SIG-M5 treated with dmso at 0.1 percent for 504 hours (cell line): ENCODE data around the gene RNF126.
A peak's percentile ranks its signal among the peaks of the same experiment; 100 is the strongest.

Experiments
- DNase-seq: peaks from one replicate; lab custom pipeline; 2025; ENCODE audit not compliant: unreplicated experiment; lab: John Stamatoyannopoulos, UW

Gene RNF126

DNA sequence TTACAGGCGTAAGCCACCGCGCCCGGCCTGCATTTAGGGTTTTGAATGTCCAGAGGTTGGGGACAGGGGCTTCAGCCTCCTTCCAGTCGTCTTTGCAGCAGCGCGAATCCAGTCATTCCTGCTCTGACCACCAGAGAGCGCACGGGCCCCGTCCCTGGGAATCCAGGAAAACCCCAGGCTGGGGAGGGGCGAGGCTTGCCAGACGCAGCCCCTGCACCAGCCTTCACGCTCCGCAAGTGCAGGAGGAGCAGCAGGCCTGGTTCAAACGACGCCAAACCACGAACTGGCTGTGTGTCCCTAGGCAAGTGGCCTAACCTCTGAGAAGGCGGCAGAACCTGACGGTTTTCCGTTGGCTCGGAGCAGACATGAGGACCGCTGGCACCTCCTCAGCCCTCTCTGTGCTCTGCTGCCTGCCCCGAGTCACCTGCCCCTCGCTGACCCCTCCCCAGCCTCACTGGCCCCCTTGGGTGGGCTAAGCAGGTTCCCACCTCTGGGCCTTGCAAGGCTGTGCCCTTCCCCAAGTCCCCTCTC, 2.0 kb upstream of the RNF126 start:
- DNase-seq = peak; percentile 70

- DNase-seq = no peak
Observed at GRCh38 chr19:663682-664117, 686 bp upstream of the RNF126 start.

GRCh38 chr19:662207-662961, 630 bp downstream of the RNF126 start:
- peak; percentile 39 for DNase-seq

GRCh38 chr19:661427-662196, 1.4 kb downstream of the RNF126 start:
- DNase-seq = peak; percentile 65

DNA sequence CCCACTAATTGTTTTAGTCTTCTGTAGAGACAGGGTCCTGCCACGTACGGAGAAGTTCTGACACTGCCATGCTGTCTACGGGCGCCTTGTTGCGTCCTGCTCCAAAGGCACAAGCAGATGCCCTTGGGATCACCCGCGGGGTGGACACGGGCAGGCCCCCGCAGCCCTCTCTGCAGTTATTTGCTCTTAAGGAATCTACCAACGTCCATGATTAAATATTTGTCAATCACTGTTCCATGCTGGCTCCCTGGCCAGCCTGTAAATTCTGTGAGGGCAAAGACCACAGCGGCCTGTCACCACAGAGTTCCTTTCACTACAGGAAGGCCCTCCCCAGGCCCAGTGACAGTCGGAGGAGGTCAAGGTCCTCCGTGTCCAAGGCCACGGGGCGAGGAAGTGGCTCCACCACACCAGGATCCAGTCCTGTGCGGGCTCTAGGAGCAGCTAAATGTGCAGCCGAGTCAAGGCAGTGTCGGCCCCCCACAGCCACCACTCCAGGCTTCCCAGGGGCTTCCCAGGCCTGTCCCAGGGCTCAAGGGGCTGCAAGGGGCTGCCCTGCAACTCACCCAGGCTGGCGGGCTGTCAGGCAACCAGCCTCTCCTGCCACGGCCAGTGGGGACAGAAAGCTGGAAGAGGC, 2.1 kb downstream of the RNF126 start:
- DNase-seq = no peak

DNA sequence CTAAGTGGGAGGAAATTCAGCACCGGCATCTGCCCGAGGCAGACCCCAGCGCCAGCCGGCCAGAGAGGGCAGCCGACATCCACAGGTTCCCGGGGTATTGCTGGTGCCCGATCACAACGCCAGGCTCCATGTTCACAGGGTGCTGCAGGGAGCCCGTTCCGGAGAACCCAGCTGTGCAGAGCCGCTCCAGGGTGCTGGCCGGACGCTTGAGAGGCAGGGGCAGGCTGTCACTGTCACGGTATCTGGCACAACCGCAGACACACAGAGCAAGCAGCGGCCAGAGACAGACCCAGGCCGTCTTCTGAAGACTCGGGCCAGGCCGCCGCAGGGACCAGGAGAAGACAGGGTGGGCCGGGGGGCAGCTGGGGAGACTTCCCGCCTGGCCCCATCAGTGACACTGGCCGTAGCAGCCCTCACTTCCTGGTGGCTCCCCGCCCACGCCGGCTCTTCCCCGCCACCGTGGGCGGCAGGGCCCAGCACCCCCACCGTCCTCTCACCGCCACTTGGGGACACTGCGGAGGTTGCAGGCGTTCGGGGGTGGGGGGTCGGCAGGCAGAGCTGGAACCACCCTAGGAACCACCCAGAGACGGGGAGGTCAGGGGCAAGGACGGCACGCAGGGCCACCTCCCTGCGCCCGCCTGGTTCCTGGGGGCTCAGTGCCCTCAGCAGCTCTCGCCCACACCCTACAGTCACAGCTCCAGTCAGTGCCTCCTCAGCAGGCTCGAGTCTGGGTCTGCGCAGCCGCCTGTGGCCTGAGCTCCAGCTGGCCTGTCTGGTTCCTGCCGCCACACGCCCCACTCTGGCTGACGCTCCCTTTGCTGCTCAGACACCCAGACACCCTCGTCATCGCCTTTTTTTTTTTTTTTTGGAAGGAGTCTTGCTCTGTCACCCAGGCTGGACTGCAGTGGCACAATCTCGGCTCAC, 3.8 kb downstream of the RNF126 start:
- DNase-seq = no peak

- no peak for DNase-seq
Observed at GRCh38 chr19:658059-658839, 4.8 kb downstream of the RNF126 start.

DNA sequence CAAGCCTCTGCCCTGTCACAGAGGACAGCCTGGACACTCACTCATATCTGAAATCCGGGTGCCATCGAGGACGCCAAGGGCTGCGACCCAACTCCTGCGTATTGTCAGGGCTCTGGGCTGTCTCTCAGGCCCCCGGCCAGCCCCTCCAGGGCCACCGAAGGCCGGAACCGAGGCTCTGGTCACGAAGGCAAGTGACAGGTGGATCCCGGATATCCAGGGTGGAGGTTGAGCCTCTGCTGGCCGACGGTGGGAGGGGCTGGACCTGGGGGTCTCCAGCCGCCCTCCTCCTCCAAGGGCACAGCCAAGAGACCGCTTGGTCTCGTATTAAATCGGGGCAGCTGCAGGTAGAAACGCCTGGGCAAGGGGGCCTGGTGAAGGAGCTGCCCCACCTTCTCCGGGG, 5.4 kb downstream of the RNF126 start:
- no peak for DNase-seq

GRCh38 chr19:656751-657559, 6.1 kb downstream of the RNF126 start:
- DNase-seq = no peak

- DNase-seq = no peak
Observed at GRCh38 chr19:655691-656090, 7.3 kb downstream of the RNF126 start.

DNA sequence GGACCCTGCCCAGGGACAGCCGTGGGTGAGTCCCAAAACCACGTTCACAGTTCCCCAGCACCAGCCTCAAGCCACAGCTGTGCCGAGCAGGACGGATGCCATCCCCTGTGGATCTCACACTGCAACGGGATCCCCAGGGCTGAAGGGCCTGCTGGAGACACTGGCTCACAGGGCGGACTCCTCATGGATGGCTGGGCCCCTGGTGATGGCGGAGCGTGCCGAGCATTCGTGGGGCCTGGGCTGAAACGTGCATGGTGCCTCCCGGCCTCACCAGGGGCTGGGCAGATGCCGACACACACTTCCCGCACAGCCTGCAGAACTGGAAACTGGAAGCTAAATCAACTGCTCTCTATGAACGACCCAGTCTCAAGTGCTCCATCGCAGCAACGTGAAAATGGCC, 9.6 kb downstream of the RNF126 start:
- DNase-seq = no peak

DNA sequence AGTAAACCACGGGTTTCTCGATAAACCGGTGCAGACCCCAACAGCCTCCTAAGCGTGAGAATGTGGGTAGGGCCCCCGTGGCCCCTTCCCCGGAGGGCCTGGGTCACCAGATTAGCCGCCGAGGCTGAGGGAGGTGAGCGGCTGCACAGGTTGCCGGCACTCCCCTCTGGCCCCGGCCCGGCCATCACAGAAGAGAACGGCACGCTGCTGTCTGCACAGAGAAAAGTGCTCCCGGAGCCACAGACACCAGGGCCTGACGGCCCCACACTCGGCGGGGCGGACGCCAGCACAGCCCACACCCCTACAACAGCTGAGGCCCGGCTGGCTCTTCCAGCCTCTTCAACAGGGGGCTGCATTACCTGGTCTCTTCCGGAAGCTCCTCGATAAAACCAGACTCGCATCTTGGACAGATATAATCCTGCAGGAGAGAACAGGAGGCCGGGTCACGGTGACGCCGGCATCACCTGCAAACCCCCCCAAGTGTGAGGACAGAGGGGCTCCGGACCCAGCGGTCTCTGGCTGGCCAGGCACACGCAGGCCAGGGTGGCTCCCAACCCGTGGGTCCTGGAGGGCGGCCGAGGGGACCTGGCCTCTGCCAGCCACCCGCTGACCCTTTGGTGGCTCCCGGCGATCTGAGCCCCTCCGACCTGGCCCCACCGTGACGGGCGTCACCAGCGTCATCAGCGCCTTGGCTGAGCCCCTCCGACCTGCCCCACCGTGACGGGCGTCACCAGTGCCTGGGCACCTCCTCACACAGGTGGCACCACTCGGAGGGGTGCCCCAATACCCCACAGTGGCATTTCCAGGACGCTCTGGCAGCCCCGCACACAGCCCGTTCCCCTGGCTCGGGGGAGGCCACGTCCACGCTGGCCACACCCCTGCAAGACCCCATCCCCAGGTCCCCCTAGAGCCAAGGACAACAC, 10.3 kb downstream of the RNF126 start:
- no peak for DNase-seq

GRCh38 chr19:651991-652390, 11.0 kb downstream of the RNF126 start:
- DNase-seq = no peak

DNA sequence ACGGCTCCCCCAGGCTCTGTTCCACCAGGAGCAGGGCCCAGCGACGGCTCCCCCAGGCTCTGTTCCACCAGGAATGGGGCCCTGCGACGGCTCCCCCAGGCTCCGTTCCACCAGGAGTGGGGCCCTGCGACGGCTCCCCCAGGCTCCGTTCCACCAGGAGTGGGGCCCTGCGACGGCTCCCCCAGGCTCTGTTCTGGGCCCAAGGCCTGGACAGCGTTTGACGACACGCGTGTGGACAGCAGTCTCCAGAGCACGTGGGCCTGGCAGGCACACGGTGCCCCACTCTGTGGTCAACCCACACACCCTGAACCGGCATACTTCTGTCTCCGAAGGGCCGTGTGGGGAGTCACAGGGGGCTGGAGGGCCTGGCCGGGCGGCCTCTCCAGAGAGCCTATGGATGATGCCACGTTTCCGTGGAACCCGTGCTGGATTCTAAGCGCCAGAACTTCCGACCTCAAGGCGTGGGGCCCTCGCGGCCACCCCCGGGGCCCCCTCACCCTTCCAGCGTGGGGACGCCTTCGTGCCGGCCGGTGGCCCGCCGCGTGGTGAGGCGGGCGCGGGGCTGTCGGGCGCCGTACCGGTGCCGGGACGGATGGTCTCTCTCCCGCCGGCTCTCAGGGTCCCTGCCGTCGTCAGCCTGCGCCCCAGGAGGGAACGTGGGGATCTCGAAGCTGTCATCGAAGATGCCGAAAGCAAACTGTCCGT, 11.7 kb downstream of the RNF126 start:
- no peak for DNase-seq

GRCh38 chr19:650121-650520, 12.9 kb downstream of the RNF126 start:
- DNase-seq = no peak

GRCh38 chr19:648904-649801, 13.9 kb downstream of the RNF126 start:
- DNase-seq = no peak
